Muscle of back (tissue), 11 donors: ENCODE results near the gene PTRH2. TPM values are rescaled to one million over a fixed set of nuclear protein-coding genes. Genes with fewer than 3 reads are reported as not detected.
"Not testable (repeated sequence)": the region's sequence is repeated elsewhere in the genome, so short reads cannot be mapped to it uniquely, and the experiment has no call there.

Experiments
- DNase-seq, 3 donors: peaks; one replicate each; pipeline versions ENCODE4 v3.0.0 to v3.0.0-alpha.2; 2013
- polyA plus RNA-seq, 10 donors: library from polyadenylated mRNA; unstranded; fragments of 120-200 nt; gene quantifications; one replicate each; pipeline ENCODE4 v1.2.1, GENCODE V29; 2013; ENCODE audit not compliant: insufficient read length in 10 of 10

Gene PTRH2
- polyA plus RNA-seq, 10 donors = 14.9 to 18.8 (median 16.8) TPM

DNA sequence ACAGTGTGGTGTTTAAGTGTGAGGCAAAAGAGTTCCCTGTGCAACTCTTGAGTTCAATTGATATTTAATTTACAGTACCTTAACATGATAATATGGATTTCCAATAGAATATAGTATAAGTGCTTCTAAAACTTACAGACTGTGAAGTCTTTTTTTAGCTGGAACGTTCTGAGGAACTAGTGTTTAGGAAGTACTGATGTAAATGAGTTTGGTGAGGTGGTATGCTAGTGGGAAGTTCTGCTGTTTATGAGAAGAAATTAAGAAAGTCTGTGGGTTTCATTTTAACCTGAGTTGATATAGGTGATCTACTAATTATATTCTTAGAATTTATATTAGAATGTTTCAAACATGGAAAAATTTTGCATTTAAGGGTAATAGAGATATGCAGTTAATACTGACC lies 32.0 kb downstream of the PTRH2 start:
- DNase-seq = no peak

DNA sequence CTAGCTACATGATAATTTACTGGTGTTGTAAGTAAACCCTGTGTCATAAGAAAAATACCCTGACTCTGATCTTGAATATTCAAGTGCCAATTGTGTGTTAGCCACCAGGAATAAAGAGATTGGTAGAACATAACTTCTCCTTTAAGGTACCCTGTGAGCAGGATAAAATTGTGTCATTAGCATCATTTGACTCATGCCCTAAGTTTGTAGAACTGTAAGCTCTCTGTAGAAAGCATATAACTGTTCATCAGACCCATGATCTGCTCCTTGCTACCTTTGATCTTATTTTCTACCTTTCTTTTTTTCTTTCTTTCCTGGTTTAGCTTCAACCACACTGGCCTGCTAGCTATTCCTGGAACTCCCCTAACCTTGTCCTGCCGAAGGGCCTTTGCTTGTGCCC lies 35.8 kb downstream of the PTRH2 start:
- DNase-seq = no peak

DNA sequence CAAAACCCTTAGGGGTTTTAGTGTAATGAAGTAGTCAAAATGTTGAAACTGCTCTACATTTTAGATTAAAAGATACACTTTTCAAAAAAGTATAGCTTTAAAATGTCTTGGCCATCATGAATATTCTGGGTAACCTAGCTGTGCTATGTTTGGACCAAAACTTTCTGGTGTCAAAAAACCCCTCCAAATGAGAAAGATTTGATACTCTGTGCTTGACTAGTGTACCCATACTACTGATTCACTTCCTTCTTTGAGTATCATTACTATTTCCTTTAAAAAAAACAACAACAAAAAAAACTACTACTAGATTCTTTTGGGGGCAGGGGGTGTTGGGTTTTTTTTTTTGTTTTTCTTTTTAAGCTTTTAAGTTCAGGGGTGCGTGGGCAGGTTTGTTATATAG lies 37.3 kb downstream of the PTRH2 start:
- no peak for DNase-seq

DNA sequence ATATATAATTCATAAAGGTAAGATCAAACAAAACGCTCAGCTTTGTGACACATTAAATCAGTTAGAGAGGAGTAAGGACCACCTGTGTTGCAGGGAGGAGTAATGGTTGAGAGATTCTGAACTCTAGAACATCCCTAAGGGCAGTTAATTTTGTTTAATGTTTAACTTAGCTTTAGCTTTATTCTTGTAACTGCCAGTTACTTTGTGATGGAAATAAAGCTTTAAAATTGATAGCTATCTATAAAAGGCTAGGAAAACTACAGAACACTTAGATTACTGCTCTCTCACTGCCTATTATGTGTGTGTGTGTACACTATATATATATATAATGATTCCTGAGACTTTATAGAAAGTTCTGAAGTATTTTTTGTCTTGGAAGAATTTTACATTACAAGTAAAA lies 37.8 kb downstream of the PTRH2 start:
- DNase-seq = no peak

DNA sequence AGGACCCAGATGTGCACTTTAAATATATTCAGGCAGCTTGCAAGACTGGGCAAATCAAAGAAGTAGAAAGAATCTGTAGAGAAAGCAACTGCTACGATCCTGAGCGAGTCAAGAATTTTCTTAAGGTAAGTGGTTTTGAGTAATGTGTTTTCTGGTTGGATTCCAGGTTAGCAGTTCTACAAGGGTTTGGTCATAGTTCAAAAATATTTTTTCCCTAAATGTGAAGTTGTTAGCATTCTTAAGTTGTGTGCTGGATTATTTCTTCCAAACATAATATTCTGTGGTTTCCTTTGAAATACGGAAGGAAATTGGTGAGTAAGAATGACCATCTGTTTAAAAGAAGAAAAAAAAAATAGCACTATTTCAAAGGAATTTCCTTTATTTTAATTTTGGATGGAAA lies 38.4 kb downstream of the PTRH2 start:
- peak in 1 of 3 donors; percentile 78 for DNase-seq

DNA sequence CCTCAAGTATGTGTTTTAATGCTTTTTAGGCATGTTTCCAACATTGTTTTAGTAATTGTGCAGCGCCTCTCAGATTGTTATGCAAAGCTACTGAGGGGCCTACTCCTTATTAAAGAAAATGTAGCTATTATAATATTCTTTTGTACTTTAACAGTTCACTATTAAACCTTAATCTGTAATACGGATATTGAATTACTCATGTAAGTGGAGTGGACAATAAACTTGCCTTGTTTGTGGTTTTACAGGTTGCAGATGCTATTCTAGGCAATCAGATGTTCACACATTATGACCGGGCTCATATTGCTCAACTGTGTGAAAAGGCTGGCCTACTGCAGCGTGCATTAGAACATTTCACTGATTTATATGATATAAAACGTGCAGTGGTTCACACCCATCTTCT lies 41.0 kb downstream of the PTRH2 start:
- DNase-seq = no peak

DNA sequence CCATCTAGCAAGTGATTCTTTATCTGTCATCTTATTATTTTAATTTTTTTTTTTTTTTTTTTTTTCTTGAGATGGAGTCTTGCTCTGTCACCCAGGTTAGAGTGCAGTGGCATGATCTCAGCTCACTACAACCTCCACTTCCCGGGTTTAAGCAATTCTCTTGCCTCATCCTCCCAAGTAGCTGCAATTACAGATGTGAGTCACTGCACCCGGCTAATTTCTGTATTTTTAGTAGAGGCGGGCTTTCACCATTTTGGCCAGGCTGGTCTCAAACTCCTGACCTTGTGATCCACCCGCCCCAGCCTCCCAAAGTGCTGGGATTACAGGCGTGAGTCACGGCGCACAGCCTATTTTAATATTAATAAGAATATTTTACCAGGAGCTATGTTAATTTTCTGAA lies 50.6 kb downstream of the PTRH2 start:
- DNase-seq = not testable (repeated sequence)

DNA sequence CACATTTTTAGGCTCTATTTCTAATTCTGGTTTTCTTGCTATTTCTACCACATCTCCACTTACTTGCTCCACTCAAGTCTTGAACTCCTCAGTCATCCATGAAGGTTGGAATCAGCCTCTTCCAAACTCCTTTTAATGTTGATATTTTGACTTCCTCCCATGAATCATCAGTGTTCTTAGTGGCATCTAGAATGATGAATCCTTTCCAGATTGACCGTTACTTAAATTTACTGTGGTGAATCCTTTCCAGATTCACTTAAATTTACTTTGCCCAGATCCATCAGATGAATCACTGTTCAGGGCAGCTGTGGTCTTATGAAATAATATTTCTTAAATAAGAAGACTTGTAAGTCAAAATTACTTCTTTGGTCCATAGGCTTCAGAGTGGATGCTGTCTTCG lies 55.1 kb downstream of the PTRH2 start:
- no peak for DNase-seq

DNA sequence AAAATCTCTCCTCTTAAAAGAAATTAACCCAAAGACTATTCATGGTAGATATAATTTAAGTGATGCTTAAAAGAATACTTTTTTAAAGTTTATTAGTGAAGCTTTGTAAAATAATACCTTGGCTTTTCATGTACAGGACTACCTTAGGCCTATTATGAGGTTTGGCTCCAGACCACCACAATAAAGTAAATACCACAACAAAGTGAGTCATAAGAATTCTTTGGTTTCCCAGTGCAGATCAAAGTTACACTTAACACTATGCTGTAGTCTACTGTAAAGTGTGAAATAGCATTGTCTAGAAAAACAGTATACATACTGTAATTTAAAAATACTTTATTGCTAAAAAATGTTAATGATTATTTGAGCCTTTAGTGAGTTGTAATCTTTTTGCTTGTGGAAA lies 55.9 kb downstream of the PTRH2 start:
- no peak for DNase-seq

DNA sequence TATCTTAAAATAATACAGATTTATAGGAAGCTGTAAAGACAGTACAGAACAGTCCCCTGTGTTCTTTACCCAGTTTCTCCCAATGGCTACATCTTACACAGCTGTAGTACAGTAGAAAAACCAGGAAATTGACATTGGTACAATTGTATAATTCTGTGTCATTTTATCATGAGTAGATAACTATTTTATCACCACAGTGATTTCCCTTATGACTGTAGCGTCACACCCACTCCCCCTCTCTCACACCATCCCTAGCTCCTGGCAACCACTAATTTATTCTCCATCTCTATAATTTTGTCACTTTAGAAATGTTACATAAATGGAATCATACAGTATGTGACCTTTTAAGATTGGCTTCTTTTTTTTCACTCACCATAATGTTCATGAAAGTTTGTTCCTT lies 56.6 kb downstream of the PTRH2 start:
- no peak for DNase-seq

DNA sequence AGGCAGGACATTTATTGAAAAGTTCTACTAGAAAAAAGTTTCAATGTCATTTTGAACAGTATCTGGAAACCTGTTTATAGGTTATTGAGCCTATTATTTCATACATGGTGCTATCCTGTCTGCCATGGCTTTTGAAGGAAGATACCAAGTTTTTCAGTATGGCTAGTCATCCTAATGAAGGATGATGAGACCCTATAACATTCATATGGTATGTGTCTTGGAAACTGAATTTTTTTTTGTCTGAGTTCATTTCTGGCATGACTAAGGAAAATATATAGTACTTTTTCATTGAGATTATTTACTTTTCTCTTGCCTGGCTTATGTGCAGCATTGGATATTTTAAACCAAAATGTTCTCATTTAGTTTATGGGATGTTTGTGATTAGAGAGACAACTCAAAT lies 57.3 kb downstream of the PTRH2 start:
- no peak for DNase-seq

Other genes starting within 250 kb of the PTRH2 start
- gene DHX40, start 141.8 kb downstream of the PTRH2 start, polyA plus RNA-seq = 10 to 100 TPM; 28.2 to 38.5 (median 33.4) TPM
- 100 to 1,000 TPM; 134 to 173 (median 154) TPM for gene CLTC, start 87.5 kb downstream of the PTRH2 start, polyA plus RNA-seq
- 10 to 100 TPM; 40.5 to 63.3 (median 53.8) TPM for gene VMP1, start 224 bp upstream of the PTRH2 start, polyA plus RNA-seq
- 10 to 100 TPM in 4 of 10 donors, 1 to 10 TPM in 6; 6.7 to 12.7 (median 9.2) TPM for gene TUBD1, start 185.5 kb upstream of the PTRH2 start, polyA plus RNA-seq
- 10 to 100 TPM; 27.8 to 44.0 (median 35.3) TPM for gene RPS6KB1, start 185.7 kb upstream of the PTRH2 start, polyA plus RNA-seq